H9 (cell line): ENCODE results near the gene PRKAG3. TPM values are rescaled to one million over a fixed set of nuclear protein-coding genes. Genes with fewer than 3 reads are reported as not detected.

Experiments
- DNase-seq: peaks from one replicate; pipeline ENCODE4 v3.0.0-alpha.2; 2017
- H2AFZ ChIP-seq: one replicate; pipeline ENCODE4 v1.6.1; 2013; ENCODE audit warnings: mild to moderate bottlenecking, low read length, control low read depth, moderate library complexity
- H2AK5ac ChIP-seq: 2 replicates; pipeline ENCODE4 v1.6.1; 2013; ENCODE audit warnings: low read length, control low read depth, mixed read lengths; ENCODE audit not compliant: insufficient read length
- H2BK120ac ChIP-seq: one replicate; pipeline ENCODE4 v1.6.1; 2013; ENCODE audit warnings: low read depth, mild to moderate bottlenecking, low read length, control low read depth, inconsistent platforms; ENCODE audit not compliant: poor library complexity, severe bottlenecking
- H2BK12ac ChIP-seq: 2 replicates; pipeline ENCODE4 v1.6.1; 2013; ENCODE audit warnings: low read length, control low read depth, mixed read lengths, low read depth; ENCODE audit not compliant: insufficient read length
- H2BK15ac ChIP-seq: 2 replicates; pipeline ENCODE4 v1.6.1; 2013; ENCODE audit warnings: low read depth, low read length, control low read depth
- H2BK20ac ChIP-seq: one replicate; pipeline ENCODE4 v1.6.1; 2013; ENCODE audit warnings: low read depth, mild to moderate bottlenecking, low read length, control low read depth, inconsistent platforms; ENCODE audit not compliant: poor library complexity, severe bottlenecking
- H2BK5ac ChIP-seq: 2 replicates; pipeline ENCODE4 v1.6.1; 2013; ENCODE audit warnings: low read length, control low read depth, mixed read lengths; ENCODE audit not compliant: insufficient read length
- H3K14ac ChIP-seq: 2 replicates; pipeline ENCODE4 v1.6.1; 2013; ENCODE audit warnings: low read length, control low read depth; ENCODE audit not compliant: insufficient read depth
- H3K18ac ChIP-seq: 2 replicates; pipeline ENCODE4 v1.6.1; 2013; ENCODE audit warnings: low read depth, mild to moderate bottlenecking, mixed read lengths, low read length, control low read depth; ENCODE audit not compliant: insufficient read length
- H3K23ac ChIP-seq: 2 replicates; pipeline ENCODE4 v1.6.1; 2013; ENCODE audit warnings: low read length, control low read depth, mixed read lengths, low read depth; ENCODE audit not compliant: insufficient read length
- H3K23me2 ChIP-seq: 2 replicates; pipeline ENCODE4 v1.6.1; 2013; ENCODE audit warnings: low read depth, mild to moderate bottlenecking, mixed read lengths, low read length, control low read depth; ENCODE audit not compliant: insufficient read length, poor library complexity, severe bottlenecking
- H3K27ac ChIP-seq: 2 replicates; pipeline ENCODE4 v1.5.1; 2013; ENCODE audit warnings: low read length, control low read depth, mixed read lengths, low read depth; ENCODE audit not compliant: insufficient read length
- H3K27me3 ChIP-seq: 2 replicates; pipeline ENCODE4 v1.6.1; 2013; ENCODE audit warnings: low read length, control low read depth, inconsistent platforms; ENCODE audit not compliant: insufficient read depth
- H3K4ac ChIP-seq: 2 replicates; pipeline ENCODE4 v1.6.1; 2013; ENCODE audit warnings: low read depth, mild to moderate bottlenecking, control low read depth, inconsistent platforms, low read length, moderate library complexity
- H3K4me1 ChIP-seq: 2 replicates; pipeline ENCODE4 v1.6.1; 2013; ENCODE audit warnings: low read length, control low read depth, inconsistent platforms; ENCODE audit not compliant: insufficient read depth
- H3K4me2 ChIP-seq: 2 replicates; pipeline ENCODE4 v1.6.1; 2013; ENCODE audit warnings: low read length, control low read depth, mixed read lengths; ENCODE audit not compliant: insufficient read length, insufficient read depth
- H3K56ac ChIP-seq: 2 replicates; pipeline ENCODE4 v1.6.1; 2013; ENCODE audit warnings: low read depth, mild to moderate bottlenecking, mixed read lengths, low read length, control low read depth; ENCODE audit not compliant: insufficient read length
- H3K79me1 ChIP-seq: 2 replicates; pipeline ENCODE4 v1.6.1; 2013; ENCODE audit warnings: low read depth, mild to moderate bottlenecking, moderate library complexity, low read length, control low read depth, inconsistent platforms; ENCODE audit not compliant: insufficient read depth, poor library complexity, severe bottlenecking
- H3K79me2 ChIP-seq: 2 replicates; pipeline ENCODE4 v1.6.1; 2013; ENCODE audit warnings: low read length, control low read depth, inconsistent platforms; ENCODE audit not compliant: insufficient read depth
- H3K9ac ChIP-seq: 2 replicates; pipeline ENCODE4 v1.6.1; 2013; ENCODE audit warnings: low read length, control low read depth, mixed read lengths; ENCODE audit not compliant: insufficient read length; ENCODE audit errors: extremely low read depth
- H3K9me3 ChIP-seq: one replicate; pipeline ENCODE4 v1.6.1; 2013; ENCODE audit warnings: low read depth, low read length, inconsistent platforms; ENCODE audit not compliant: control insufficient read depth
- H3T11ph ChIP-seq: one replicate; pipeline ENCODE4 v1.6.1; 2013; ENCODE audit warnings: mild to moderate bottlenecking, low read length, control low read depth, inconsistent platforms
- H4K20me1 ChIP-seq: one replicate; pipeline ENCODE4 v1.6.1; 2013; ENCODE audit not compliant: control insufficient read depth, insufficient read length, insufficient read depth
- H4K5ac ChIP-seq: 2 replicates; pipeline ENCODE4 v1.6.1; 2013; ENCODE audit warnings: low read depth, mild to moderate bottlenecking, mixed read lengths, low read length, control low read depth; ENCODE audit not compliant: insufficient read length
- H4K8ac ChIP-seq: replicated peaks from 2 replicates; pipeline ENCODE4 v1.6.1; 2013; ENCODE audit warnings: low read length, control low read depth, mixed read lengths, low read depth; ENCODE audit not compliant: insufficient read length
- H4K91ac ChIP-seq: 2 replicates; pipeline ENCODE4 v1.6.1; 2013; ENCODE audit warnings: low read depth, mild to moderate bottlenecking, moderate library complexity, mixed read lengths, low read length, control low read depth; ENCODE audit not compliant: insufficient read length
- H3K27ac Mint-ChIP-seq, 3 experiments: 2 replicates in 2 of 3; 3 replicates in 1 of 3; pipeline ENCODE4 v1.8.0; 2020 to 2021; ENCODE audit warnings: mixed read lengths in 3 of 3, mild to moderate bottlenecking in 1 of 3, moderate library complexity in 1 of 3
- H3K27me3 Mint-ChIP-seq: 2 replicates; pipeline ENCODE4 v1.8.0; 2021; ENCODE audit warnings: low read depth, mild to moderate bottlenecking, moderate library complexity, mixed read lengths
- H3K36me3 Mint-ChIP-seq, 3 experiments: 2 replicates in 2 of 3; 3 replicates in 1 of 3; pipeline ENCODE4 v1.8.0; 2020 to 2021; ENCODE audit warnings: low read depth in 3 of 3, mixed read lengths in 3 of 3; ENCODE audit not compliant: insufficient read depth in 1 of 3
- H3K4me1 Mint-ChIP-seq, 2 experiments: 2 replicates each; pipeline ENCODE4 v1.8.0; 2020; ENCODE audit warnings: mixed read lengths in 2 of 2
- H3K4me3 Mint-ChIP-seq, 2 experiments: 2 replicates in 1 of 2; 3 replicates in 1 of 2; pipeline ENCODE4 v1.8.0; 2020 to 2021; ENCODE audit warnings: mild to moderate bottlenecking in 2 of 2, mixed read lengths in 2 of 2, moderate library complexity in 1 of 2
- H3K9me3 Mint-ChIP-seq, 2 experiments: 2 replicates in 1 of 2; 3 replicates in 1 of 2; pipeline ENCODE4 v1.8.0; 2020; ENCODE audit warnings: mild to moderate bottlenecking in 2 of 2, mixed read lengths in 2 of 2, moderate library complexity in 1 of 2
- WGBS: extraction: QIAGEN DNeasy Blood & Tissue Kit; methylation state at CpG from one replicate; pipeline ENCODE4 v1.1.7; 2013; ENCODE audit warnings: missing lambda C conversion rate, low lambda C conversion rate, mixed read lengths; ENCODE audit not compliant: insufficient read length; ENCODE audit errors: extremely low coverage; 5-methylcytosine and 5-hydroxymethylcytosine counted together
- total RNA-seq: library from RNA; stranded (reverse); gene quantifications from 2 replicates; pipeline ENCODE4 v1.2.1, GENCODE V29; 2021
- TF ChIP-seq, protein P1 (sequence below): fragments of 200-600 bp; sonication (generic); conservative IDR thresholded peaks from 3 replicates; pipeline ENCODE4 v1.8.0; 2021; ENCODE audit warnings: antibody characterized with exemption, mild to moderate bottlenecking

Gene PRKAG3
- total RNA-seq, 1 experiment from 2014 or later: not detected

DNA sequence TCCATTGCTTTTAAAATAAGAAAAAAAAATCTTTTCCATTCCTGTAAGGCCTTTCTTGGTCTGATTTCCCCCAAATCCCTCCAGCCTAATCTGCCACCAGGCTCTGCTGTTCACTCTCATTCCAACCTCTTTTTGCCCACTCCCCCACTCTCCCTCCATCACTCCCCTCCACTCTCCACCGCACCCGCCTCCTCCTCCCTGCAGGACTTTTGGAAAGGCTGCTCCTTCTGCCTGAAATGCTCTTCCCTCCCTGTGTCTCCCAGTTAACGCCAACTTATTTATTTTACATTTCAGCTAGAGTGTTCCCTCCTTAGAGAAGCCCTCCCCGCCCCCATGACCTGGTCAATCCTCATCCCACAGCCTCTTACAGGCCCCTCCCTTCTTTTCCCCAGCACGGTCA lies 23.3 kb upstream of the PRKAG3 start:
- Histone ChIP-seq H4K91ac (no peak overlapping the region), H3K4me2 (no peak overlapping the region), H3K14ac (no peak overlapping the region), H4K8ac (no peak overlapping the region), H2BK12ac (no peak overlapping the region), H3K27ac (no peak overlapping the region), H3K9ac (no peak overlapping the region), H2AFZ (no peak overlapping the region), H2BK120ac (no peak overlapping the region), H2BK20ac (no peak overlapping the region), H3T11ph (no peak overlapping the region), H3K79me2 (no peaks in the 10 kb centered on the region), H3K79me1 (no peaks in the 10 kb centered on the region), H3K23ac (no peak overlapping the region), H4K20me1 (no peaks in the 10 kb centered on the region), H4K5ac (no peak overlapping the region), H3K27me3 (peaks cover 61% of the 10 kb centered on the region), H3K9me3 (no peaks in the 10 kb centered on the region), H3K18ac (no peak overlapping the region), H3K56ac (no peak overlapping the region), H3K4ac (no peak overlapping the region), H3K23me2 (peaks cover 3% of the 10 kb centered on the region), H3K4me1 (no peaks in the 10 kb centered on the region; the same call in 1 of the 2 replicates), H2AK5ac (no peak overlapping the region), H2BK5ac (no peak overlapping the region), H2BK15ac (no peak overlapping the region)
- Mint-ChIP-seq H3K36me3 (no peaks in the 10 kb centered on the region), H3K4me1 (peaks cover 26 to 54% of the 10 kb centered on the region in 2 experiments), H3K9me3 (peaks cover 0 to 3% of the 10 kb centered on the region in 2 experiments; a peak in 1 of 5 replicates), H3K4me3 (no peak overlapping the region), H3K27ac (no peak overlapping the region), H3K27me3 (peaks cover 77% of the 10 kb centered on the region)
- no peak for DNase-seq
- TF ChIP-seq, protein P1, sequence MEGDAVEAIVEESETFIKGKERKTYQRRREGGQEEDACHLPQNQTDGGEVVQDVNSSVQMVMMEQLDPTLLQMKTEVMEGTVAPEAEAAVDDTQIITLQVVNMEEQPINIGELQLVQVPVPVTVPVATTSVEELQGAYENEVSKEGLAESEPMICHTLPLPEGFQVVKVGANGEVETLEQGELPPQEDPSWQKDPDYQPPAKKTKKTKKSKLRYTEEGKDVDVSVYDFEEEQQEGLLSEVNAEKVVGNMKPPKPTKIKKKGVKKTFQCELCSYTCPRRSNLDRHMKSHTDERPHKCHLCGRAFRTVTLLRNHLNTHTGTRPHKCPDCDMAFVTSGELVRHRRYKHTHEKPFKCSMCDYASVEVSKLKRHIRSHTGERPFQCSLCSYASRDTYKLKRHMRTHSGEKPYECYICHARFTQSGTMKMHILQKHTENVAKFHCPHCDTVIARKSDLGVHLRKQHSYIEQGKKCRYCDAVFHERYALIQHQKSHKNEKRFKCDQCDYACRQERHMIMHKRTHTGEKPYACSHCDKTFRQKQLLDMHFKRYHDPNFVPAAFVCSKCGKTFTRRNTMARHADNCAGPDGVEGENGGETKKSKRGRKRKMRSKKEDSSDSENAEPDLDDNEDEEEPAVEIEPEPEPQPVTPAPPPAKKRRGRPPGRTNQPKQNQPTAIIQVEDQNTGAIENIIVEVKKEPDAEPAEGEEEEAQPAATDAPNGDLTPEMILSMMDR: no peak
- no CpG with 5 or more reads among the region's 5 CpGs for WGBS
